SK-N-SH treated with all-trans-retinoic acid at 6 μM for 48 hours (cell line): ENCODE data around the gene IFTAP.

ENCODE experiments used
- ATAC-seq: fragments of 200-7000 bp; cut with Tn5 transposase; 3 replicates; pipeline ENCODE4 v1.9.1; 2020; ENCODE audit warnings: mild to moderate bottlenecking, moderate library complexity
- ARNTL ChIP-seq: fragments of 450-650 bp; formaldehyde crosslinking; IDR thresholded peaks from 2 replicates; pipeline ENCODE4 v1.5.0; 2020; ENCODE audit warnings: low read depth, mild to moderate bottlenecking, moderate library complexity, borderline replicate concordance
- CREB5 ChIP-seq: fragments of 250-450 bp; sonication (Bioruptor Pico); IDR thresholded peaks from 2 replicates; pipeline ENCODE4 v1.5.1; 2020; ENCODE audit warnings: low read depth, mild to moderate bottlenecking, moderate library complexity
- CSDC2 ChIP-seq: fragments of 250-450 bp; sonication (Bioruptor Pico); IDR thresholded peaks from 2 replicates; pipeline ENCODE4 v1.5.0; 2020; ENCODE audit warnings: mild to moderate bottlenecking, moderate library complexity
- ESRRG ChIP-seq: fragments of 250-450 bp; sonication (Bioruptor Pico); IDR thresholded peaks from 2 replicates; pipeline ENCODE4 v1.6.1; 2021; ENCODE audit warnings: mild to moderate bottlenecking
- GLIS3 ChIP-seq: fragments of 250-450 bp; sonication (Bioruptor Pico); IDR thresholded peaks from 2 replicates; pipeline ENCODE4 v1.5.0; 2020; ENCODE audit warnings: mild to moderate bottlenecking, moderate library complexity
- ISL1 ChIP-seq: fragments of 250-450 bp; sonication (Bioruptor Pico); IDR thresholded peaks from 2 replicates; pipeline ENCODE4 v2.1.2; 2022; ENCODE audit warnings: mild to moderate bottlenecking, moderate library complexity
- OSR1 ChIP-seq: fragments of 250-450 bp; sonication (Bioruptor Pico); IDR thresholded peaks from 2 replicates; pipeline ENCODE4 v1.8.0; 2022; ENCODE audit warnings: moderate library complexity, mild to moderate bottlenecking, inconsistent platforms
- PATZ1 ChIP-seq: fragments of 250-450 bp; sonication (Bioruptor Pico); IDR thresholded peaks from 2 replicates; pipeline ENCODE4 v1.8.0; 2020; ENCODE audit warnings: mild to moderate bottlenecking, moderate library complexity, borderline replicate concordance
- PPARA ChIP-seq: fragments of 250-450 bp; sonication (Bioruptor Pico); IDR thresholded peaks from 2 replicates; pipeline ENCODE4 v1.5.0; 2020; ENCODE audit warnings: mild to moderate bottlenecking, borderline replicate concordance
- TCF4 ChIP-seq: fragments of 250-450 bp; sonication (Bioruptor Pico); IDR thresholded peaks from 2 replicates; pipeline ENCODE4 v1.8.0; 2021; ENCODE audit warnings: mild to moderate bottlenecking, moderate library complexity, borderline replicate concordance
- TOX ChIP-seq: fragments of 250-450 bp; sonication (Bioruptor Pico); IDR thresholded peaks from 2 replicates; pipeline ENCODE4 v1.8.0; 2021; ENCODE audit warnings: mild to moderate bottlenecking, moderate library complexity, borderline replicate concordance
- ZC3H10 ChIP-seq: fragments of 250-450 bp; sonication (Bioruptor Pico); IDR thresholded peaks from 2 replicates; pipeline ENCODE4 v1.5.1; 2021; ENCODE audit warnings: mild to moderate bottlenecking, moderate library complexity
- ZFP30 ChIP-seq: fragments of 450-650 bp; formaldehyde crosslinking; IDR thresholded peaks from 2 replicates; pipeline ENCODE4 v1.5.0; 2022; ENCODE audit warnings: mild to moderate bottlenecking, moderate library complexity
- ZNF565 ChIP-seq: fragments of 450-650 bp; formaldehyde crosslinking; conservative IDR thresholded peaks from 2 replicates; pipeline ENCODE4 v1.5.0; 2020; ENCODE audit warnings: low read depth, mild to moderate bottlenecking, moderate library complexity
- ZNF70 ChIP-seq: fragments of 450-650 bp; formaldehyde crosslinking; IDR thresholded peaks from 2 replicates; pipeline ENCODE4 v1.5.0; 2020; ENCODE audit warnings: mild to moderate bottlenecking, moderate library complexity
- TF ChIP-seq, protein P1 (sequence below): fragments of 250-450 bp; sonication (Bioruptor Pico); IDR thresholded peaks from 2 replicates; pipeline ENCODE4 v1.8.0; 2021; ENCODE audit warnings: low read depth, mild to moderate bottlenecking, moderate library complexity, borderline replicate concordance
- TF ChIP-seq, protein P2 (sequence below): fragments of 250-450 bp; sonication (Bioruptor Pico); IDR thresholded peaks from 2 replicates; pipeline ENCODE4 v1.5.1; 2021; ENCODE audit warnings: mild to moderate bottlenecking, moderate library complexity

The IFTAP gene

GRCh38 chr11:36558571-36559413 is 35.5 kb upstream of the IFTAP start:
- TF ChIP-seq, protein P1, sequence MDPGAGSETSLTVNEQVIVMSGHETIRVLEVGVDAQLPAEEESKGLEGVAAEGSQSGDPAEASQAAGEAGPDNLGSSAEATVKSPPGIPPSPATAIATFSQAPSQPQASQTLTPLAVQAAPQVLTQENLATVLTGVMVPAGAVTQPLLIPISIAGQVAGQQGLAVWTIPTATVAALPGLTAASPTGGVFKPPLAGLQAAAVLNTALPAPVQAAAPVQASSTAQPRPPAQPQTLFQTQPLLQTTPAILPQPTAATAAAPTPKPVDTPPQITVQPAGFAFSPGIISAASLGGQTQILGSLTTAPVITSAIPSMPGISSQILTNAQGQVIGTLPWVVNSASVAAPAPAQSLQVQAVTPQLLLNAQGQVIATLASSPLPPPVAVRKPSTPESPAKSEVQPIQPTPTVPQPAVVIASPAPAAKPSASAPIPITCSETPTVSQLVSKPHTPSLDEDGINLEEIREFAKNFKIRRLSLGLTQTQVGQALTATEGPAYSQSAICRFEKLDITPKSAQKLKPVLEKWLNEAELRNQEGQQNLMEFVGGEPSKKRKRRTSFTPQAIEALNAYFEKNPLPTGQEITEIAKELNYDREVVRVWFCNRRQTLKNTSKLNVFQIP (CRISPR knock-in tag): no peak
- no peak for TF ChIP-seq OSR1 (CRISPR knock-in tag)
- no peak for ATAC-seq

GRCh38 chr11:36564376-36565030 is 29.8 kb upstream of the IFTAP start:
- ATAC-seq: peak; percentile 95

GRCh38 chr11:36565031-36565610 is 29.2 kb upstream of the IFTAP start:
- no peak for TF ChIP-seq ISL1 (CRISPR knock-in tag)
- no peak for TF ChIP-seq ARNTL (CRISPR knock-in tag)
- TF ChIP-seq PATZ1 (CRISPR knock-in tag): no peak
- TF ChIP-seq, protein P2, sequence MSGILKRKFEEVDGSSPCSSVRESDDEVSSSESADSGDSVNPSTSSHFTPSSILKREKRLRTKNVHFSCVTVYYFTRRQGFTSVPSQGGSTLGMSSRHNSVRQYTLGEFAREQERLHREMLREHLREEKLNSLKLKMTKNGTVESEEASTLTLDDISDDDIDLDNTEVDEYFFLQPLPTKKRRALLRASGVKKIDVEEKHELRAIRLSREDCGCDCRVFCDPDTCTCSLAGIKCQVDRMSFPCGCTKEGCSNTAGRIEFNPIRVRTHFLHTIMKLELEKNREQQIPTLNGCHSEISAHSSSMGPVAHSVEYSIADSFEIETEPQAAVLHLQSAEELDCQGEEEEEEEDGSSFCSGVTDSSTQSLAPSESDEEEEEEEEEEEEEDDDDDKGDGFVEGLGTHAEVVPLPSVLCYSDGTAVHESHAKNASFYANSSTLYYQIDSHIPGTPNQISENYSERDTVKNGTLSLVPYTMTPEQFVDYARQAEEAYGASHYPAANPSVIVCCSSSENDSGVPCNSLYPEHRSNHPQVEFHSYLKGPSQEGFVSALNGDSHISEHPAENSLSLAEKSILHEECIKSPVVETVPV (CRISPR knock-in tag): 0 out of 2 replicates have a peak, but pooled peaks have one; percentile 48
- TF ChIP-seq OSR1 (CRISPR knock-in tag): no peak
- peak; percentile 87; the same call in 1 of the 2 replicates for TF ChIP-seq TCF4 (CRISPR knock-in tag)
- no peak for TF ChIP-seq CREB5 (CRISPR knock-in tag)
- ATAC-seq: peak; percentile 58

More at GRCh38 chr11:36564376-36565030, 29.8 kb upstream of the IFTAP start:
- TF ChIP-seq ZNF70 (0 out of 2 replicates have a peak, but pooled peaks have one; percentile 12), TOX (no peak)

DNA sequence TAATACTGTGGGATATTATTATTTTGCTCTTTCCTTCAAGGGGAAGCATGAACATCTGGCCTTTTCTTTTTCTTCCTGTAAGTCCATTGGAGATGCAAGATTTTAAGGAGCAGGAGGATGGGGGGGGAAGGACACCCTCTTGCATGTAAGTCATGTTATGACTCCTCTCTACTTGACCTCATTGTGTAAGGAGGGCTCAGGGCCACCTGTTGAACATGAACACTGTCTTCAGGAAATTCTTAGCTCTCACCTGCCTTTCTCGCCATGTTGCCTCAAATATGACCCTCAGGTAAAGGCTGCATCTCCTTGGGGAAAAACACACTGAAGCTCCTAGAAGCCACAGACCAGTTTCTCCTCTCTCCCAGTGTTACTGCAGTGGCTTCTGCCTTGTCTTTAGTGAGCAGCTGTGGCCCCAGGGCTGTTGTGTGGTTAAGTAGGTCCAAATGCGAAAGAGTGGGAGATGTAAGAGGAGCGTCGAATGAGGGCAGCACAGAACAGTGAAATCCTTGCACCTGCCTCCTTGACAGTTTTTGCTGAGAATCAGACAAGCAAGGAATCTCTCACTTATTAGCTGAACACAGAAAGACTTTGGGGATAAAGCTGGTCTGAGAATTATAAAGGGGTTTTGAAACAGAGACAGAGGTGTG is 27.8 kb upstream of the IFTAP start:
- no peak for ATAC-seq
- TF ChIP-seq ISL1 (CRISPR knock-in tag) (no peak), ZFP30 (CRISPR knock-in tag) (no peak), ZNF565 (CRISPR knock-in tag) (no peak), ZC3H10 (no peak), ZNF70 (no peak), ESRRG (no peak), PATZ1 (CRISPR knock-in tag) (no peak), TCF4 (CRISPR knock-in tag) (no peak), TOX (no peak), PPARA (CRISPR knock-in tag) (no peak), GLIS3 (no peak), CSDC2 (CRISPR knock-in tag) (no peak)
- TF ChIP-seq, protein P2 (CRISPR knock-in tag): no peak
- TF ChIP-seq, protein P1 (CRISPR knock-in tag): no peak
